T-helper 2 cell (primary cell): ENCODE data around the gene USE1.
"Not testable (repeated sequence)": the region's sequence is repeated elsewhere in the genome, so short reads cannot be mapped to it uniquely, and the experiment has no call there.

Experiments
- DNase-seq, 5 experiments: peaks; one replicate each; pipeline versions ENCODE4 v3.0.0 to v3.0.0-alpha.2; 2012 to 2022
- total RNA-seq, 2 donors: gene quantifications; one replicate each; lab custom pipeline; 2026; lab: John Stamatoyannopoulos, UW

Gene USE1, protein sequence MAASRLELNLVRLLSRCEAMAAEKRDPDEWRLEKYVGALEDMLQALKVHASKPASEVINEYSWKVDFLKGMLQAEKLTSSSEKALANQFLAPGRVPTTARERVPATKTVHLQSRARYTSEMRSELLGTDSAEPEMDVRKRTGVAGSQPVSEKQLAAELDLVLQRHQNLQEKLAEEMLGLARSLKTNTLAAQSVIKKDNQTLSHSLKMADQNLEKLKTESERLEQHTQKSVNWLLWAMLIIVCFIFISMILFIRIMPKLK
- 13.7 to 22.2 reads per million in 2 donors for total RNA-seq

DNA sequence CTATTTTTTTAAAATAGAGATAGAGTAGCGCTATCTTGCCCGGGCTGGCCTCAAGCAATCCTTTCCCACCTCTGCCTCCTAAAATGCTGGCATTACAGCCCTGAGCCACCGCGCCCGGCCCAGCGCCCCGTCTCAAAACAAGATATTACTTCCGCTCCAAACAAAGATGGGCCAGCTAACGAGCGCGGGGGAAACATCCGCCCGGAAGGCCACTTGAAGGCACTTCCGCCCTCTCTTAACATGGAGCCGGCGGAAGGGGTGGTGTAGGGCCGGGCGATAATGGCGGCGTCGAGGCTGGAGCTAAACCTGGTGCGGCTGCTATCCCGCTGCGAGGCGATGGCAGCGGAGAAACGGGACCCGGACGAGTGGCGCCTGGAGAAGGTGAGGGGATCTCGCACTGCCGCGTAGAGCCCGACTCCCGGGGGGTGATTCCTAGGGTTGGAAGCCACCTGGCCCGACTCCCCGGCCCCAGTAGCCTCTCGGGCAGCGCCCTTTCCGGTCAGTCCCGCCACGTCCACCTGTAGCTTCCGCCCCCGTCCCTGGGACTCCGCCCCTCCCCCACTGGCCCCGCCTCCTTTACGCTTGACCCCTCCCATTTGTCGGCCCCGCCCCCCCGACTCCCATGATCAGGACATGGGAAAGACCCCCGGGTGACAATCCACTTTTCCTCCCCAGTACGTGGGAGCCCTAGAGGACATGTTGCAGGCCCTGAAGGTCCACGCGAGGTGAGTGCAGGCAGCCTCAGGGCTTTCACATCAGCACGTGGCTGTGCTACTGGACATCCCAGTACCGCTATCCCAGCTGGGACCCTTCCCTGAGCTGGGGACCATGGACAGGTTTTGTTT lies at the start of gene USE1:
Gene USE1, plus strand, starts transcription at position 231 of the 845 bp plus-strand sequence. Its CDS starts 49 bp downstream, at position 280.
- DNase-seq = peak; percentile 71 to 96 (median 80)

DNA sequence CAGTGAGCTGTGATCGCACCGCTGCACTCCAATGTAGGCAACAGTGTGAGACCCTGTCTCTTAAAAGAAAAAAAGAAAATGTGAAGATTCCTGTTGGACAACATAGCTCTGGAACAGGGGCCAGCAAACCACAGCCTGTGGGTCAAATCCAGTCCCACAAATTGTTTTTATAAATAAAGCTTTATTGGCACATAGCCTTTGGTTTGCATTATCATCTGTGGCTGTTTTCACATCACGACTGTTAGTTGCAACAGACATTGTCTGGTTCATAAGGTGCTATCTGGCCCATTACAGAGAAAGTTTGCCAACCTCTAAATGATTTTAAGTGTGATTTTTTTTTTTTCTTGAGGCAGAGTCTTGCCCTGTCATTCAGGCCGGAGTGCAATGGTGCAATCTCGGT lies 49.4 kb upstream of the USE1 start:
- DNase-seq = no peak

DNA sequence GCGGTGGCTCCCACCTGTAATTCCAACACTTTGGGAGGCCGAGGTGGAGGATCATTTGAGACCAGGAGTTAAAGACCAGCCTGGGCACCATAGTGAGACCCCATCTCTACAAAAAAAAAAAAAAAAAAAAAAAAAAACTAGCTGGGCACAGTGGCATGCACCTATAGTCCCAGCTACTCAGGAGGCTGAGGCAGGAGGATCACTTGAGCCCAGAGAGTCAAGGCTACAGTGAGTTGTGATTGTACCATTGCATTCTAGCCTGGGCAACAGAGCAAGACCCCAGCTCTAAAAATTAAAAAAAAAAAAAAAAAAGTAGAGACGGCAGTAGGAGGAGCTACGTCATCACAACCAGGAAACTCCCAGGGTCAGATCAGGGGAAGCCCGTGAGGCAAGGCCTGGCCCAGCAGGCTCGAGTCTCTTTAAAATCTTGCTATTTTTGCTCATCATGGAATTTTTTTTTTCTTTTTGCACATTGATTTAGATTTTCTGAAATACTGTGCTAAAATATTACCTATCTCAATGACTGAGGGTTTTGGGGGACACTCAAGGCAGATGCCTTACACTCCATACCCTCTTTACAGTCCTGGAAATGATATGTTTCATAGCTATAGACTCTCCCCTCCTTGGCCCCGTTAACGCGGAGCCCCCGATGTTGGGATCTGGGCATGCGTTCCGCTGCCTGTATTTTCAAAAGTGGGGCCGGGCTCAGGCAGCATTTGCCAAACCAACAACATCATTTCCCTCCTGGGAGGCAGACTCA lies 44.4 kb upstream of the USE1 start:
- DNase-seq = peak in 1 of 5 experiments; percentile 34

DNA sequence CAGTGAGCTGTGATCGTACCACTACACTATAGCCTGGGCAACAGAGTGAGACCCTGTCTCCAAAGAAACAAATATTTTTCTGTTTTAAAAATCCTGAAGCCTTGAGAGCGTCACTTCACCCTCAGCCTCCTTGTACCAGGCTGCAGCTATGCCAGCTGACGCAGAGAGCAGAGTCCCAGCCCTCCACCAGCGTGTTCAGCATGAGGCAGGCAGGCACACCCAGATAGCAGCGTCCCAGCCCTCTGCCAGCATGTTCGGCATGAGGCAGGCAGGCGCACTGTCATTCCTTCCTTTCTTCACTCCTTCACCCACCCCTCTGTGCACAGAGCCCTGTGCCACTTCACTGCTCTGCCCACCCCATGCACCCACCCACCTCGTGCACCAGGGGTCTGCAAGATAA lies 43.3 kb upstream of the USE1 start:
- DNase-seq = no peak

DNA sequence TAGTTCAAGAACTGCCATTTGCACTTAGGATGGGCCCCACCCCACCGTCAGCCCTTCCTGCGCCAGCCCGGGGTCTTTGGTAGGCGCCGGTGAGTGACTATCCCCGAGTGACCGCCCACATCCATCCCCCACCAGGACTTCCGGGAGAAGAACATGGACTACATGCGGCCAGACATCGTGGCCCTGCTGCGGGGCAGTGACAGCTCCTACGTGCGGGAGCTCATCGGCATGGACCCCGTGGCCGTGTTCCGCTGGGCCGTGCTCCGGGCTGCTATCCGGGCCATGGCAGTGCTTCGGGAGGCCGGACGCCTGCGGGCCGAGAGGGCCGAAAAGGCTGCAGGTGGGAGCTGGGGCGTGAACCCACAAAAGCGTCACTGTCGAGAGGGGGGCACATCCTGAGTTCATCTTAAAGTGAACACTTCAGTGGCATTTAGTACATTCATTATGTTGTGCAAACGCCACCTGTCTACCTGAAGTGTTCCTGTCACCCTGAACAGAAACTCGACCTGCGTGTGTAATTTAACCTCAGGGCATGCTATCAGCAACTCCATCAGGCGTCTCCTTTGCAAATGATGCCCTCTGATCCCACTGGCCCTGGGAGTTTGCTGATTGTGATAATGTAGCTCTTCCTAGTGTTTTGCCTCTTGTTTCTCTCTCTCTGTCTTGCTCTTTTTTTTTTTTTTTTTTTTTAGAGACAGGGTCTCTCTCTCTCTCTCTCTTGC lies 42.4 kb upstream of the USE1 start:
- peak in 1 of 5 experiments; percentile 11 for DNase-seq

DNA sequence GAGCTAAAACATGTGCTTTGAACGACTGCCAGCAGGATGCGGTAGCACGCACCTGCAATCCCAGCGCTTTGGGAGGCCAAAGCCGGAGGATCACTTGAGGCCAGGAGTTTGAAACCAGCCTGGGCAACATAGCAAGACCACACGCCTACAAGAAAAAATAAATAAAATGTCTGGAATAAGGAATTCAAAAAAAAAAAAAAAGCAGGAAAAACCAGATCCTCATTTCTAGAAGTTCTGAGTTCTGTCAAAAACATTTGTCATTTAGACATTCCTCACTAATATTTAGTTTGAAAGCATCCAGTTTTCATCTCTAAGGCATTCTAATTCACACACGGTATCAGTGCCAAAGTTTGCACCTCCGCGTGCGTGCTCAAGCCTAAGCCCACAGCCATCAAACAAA lies 36.9 kb upstream of the USE1 start:
- no peak for DNase-seq

DNA sequence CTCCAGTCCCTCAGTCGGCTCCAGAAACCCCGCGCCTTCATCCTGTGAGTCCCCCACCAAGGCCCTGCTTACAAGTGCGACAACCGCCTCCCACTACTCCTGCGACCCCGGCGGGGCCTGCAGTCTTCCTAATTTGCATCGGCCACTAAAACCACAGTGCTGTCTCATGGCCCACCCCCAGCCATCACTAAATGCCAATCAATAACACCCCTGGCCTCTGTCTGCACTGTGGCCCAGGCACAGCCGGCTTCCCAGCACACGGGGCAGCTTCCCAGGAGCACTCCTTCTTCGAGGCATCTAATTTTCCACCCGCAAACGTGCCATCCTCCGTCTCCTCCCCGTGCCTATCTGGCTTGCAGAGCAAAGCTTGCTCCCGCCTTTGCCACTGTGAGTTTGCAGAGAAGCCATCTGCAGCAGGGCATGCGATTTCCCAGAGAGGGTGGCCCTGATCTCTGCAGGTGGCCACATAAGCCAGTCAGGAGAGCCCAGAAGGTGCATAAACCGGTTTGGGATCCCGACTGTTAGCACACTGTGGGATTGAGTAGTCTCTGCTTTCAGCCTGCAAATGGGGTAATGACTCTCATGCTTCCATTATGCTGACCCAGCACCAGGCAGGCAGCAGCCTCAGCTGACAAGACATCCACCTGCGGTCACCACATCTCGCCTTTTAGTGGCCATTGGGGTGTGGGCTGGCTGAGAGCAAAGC lies 34.0 kb upstream of the USE1 start:
- DNase-seq = no peak

DNA sequence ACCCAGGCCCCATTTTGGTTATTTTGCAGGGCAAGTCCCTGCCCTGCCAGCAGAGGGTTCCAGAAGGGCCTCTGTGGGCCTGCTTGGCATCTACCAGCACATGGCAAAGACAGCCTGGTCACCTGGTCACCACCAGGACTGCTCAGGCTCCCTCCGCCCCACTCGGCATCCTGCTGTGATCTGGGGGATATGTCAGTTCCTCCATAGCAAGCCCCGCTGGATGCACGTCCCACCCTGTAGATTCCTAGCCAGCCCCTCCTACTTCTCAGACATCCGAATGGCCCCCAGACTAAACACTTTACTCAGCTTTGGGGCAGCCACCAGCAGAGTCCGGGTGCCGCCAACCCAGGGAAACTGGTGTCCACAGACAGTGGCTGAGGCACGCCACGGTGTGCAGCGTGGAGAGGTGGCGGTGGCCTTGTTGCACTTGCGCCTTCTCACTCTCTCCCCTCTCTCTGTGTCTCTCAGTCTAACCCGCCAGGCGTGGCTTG lies 31.8 kb upstream of the USE1 start:
- DNase-seq = peak in 1 of 5 experiments; percentile 38

DNA sequence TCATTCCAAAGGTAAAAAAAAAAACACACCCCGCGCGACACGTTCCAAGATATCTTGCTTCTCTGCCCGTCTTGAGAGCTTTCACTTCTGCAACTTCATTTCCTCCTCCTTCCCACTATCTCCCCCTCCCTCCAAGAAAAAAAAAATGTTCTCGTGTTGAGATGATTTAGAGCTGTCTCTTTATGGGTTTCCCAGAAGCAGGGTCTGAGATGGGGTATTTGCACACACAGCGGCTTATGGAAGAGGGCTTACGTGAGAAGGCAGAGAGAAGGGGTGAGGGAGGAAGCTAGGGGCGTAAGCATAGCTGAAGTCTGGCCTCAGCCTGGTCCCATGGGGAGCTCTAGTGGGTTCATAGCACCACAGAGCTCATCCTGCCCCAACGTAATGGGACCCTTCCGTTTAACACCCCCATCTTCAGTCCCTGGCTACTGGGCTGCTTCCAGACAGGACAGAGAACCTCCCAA lies 31.3 kb upstream of the USE1 start:
- peak in 2 of 5 experiments; percentile 18 to 58 for DNase-seq

DNA sequence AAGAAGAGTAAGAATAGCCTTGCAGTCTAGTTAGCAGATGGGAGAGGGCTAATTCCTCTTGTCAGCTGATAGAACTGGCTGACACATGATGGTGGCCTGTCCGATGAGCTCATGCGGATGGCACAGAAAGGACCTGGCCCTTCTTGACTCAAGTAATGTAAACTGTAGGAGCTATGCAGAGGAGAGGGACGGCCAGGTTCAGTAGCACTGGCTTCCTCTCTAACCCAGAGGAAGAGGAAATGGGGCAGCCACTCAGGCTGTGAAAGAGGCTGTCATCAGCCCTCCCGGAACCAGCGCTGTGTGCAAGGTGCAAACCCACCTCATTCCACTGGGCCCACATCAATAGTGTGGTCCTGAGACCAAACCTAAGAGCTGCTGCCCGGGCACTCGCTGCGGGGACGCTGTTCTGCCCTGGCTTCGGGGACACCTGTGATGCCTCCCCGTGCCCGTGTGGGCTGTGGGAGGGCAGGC lies 30.8 kb upstream of the USE1 start:
- DNase-seq = peak in 2 of 5 experiments; percentile 57 to 80

DNA sequence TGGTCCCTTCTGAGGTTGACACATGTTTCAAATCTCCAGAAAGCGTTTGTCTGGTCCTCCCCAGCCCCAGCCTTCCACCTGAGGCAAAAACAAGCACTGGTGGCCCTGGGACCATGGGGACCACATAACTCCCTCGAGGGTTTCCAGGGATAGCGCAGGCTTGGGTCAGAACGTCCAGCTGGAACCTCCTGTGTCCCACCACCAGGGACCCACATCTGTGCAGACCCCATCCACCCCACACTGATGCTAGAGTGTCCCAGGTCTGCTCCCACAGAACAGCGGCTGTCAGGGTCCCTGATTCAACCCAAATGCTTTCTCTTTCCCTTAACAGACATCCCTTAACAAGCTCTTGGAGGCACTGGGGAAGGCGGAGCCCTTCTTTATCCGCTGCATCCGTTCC lies 29.6 kb upstream of the USE1 start:
- DNase-seq = no peak

DNA sequence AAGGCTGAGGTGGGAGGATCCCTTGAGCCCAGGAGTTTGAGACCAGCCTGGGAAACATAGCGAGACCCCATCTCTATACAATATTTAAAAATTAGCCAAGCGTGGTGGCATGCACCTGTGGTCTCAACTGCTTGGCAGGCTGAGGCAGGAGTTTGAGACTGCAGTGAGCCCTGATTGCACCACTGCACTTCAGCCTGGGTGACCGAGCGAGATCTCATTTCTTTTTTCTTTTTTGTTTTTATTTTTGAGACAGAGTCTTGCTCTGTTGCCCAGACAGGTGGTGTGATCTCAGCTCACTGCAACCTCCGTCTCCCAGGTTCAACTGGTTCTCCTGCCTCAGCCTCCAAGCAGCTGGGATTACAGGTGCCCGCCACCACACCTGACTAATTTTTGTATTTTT lies 23.4 kb upstream of the USE1 start:
- DNase-seq = not testable (repeated sequence)

DNA sequence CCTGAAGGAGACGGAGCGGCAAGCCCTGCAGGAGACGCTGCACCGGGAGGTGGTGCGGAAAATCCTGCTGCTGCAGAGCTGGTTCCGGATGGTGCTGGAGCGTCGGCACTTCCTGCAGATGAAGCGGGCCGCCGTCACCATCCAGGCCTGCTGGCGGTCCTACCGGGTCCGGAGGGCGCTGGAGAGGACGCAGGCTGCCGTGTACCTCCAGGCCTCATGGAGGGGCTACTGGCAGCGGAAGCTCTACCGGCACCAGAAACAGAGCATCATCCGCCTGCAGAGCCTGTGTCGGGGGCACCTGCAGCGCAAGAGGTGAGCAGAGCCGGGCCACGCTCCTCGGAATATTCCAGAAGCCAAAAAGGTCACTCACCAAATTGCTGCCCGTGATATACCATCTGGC lies 22.4 kb upstream of the USE1 start:
- no peak for DNase-seq

DNA sequence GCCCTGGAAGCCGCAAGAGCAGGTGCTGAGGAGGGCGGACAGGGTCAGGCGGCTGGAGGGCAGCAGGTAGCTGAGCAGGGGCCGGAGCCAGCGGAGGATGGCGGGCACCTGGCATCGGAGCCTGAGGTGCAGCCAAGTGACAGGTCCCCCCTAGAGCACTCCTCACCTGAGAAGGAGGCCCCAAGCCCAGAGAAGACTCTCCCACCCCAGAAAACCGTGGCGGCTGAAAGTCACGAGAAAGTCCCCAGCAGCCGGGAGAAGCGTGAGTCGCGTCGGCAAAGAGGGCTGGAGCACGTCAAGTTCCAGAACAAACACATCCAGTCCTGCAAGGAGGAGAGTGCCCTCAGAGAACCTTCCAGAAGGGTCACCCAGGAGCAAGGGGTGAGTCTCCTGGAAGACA lies 20.5 kb upstream of the USE1 start:
- DNase-seq = no peak

DNA sequence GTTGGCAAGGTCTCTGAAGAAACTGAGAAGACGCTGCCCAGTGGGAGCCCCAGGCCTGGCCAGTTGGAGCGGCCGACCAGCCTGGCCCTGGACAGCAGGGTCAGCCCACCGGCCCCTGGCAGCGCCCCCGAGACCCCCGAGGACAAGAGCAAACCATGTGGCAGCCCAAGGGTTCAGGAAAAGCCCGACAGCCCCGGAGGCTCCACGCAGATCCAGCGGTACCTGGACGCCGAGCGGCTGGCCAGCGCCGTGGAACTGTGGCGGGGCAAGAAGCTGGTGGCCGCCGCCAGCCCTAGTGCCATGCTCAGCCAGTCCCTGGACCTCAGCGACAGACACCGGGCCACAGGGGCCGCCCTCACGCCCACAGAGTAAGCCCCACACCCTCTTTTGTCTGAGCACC lies 20.1 kb upstream of the USE1 start:
- DNase-seq = no peak

DNA sequence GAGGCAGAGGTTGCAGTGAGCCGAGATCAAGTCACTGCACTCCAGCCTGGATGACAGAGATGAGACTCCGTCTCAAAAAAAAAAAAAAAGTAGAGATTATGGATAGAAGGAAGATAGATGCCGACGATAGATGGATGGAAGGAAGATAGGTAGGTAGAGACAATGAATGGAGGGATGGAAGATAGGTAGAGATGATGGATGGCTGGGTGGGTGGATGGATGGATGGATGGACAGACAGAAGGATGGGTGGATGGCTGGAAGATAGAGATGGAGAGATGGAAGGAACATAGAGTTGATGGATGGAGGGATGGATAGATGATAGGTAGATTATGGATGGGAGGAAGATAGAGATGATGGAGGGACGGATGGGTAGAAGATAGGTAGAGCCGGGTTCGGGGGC lies 18.5 kb upstream of the USE1 start:
- no peak for DNase-seq

DNA sequence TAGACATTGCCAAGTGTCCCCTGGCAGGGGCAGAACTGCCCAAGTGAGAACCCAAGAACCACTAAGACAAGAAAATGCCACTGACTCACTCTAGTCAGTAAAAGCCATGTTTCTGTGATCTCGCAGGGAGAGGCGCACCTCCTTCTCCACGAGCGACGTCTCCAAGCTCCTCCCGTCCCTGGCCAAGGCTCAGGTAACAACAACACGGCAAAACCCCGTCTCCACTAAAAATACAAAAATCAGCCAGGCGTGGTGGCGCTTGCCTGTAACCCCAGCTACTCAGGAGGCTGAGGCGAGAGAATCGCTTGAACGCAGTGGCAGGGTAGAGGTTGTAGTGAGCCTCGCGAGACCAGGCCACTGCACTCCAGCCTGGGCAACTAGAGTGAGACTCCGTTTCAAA lies 17.5 kb upstream of the USE1 start:
- DNase-seq = no peak

DNA sequence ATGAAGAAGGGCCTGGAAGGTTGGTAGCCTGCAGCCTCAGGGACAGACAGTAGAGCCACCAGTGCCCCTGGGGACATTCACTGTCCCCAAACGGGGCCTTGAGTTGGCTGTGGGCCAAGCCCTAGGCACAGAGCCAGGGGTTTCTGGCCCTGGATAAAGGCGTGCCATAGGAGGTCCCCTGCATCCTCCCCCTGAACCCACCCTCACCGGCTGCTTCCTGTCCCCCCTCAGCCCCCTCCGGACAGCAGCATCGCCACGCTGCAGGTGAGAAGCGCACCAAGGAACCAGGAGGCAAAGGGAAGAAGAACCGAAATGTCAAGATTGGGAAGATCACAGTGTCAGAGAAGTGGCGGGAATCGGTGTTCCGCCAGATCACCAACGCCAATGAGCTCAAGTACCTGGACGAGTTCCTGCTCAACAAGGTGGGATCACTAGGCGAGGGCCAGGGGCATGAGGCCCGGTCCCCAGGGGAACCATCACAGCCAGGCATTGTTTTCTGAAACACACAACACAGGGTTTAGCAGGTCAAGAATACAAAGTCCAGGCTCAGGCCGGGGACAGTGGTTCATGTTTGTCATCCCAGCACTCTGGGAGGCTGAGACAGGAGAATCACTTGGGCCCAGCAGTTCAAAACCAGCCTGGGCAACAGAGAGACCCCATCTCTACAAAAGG lies 14.6 kb upstream of the USE1 start:
- no peak for DNase-seq

DNA sequence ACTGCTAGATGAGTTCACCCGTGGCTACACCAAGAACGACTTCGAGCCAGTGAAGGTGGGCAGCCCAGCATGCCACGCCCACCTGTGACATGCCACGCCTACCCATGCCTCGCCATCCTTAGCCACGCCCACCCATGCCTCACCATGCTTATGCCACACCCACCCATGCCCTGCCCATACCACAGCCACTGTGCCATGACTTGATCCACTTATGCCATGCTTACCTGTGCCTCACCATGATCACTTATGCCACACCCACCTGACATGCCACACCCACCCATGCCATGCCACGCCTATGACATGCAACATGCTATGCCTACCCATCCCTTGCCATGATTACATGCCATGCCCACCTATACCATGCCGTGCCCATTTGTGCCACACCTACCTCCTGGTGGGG lies 12.9 kb upstream of the USE1 start:
- DNase-seq = peak in 1 of 5 experiments; percentile 43

DNA sequence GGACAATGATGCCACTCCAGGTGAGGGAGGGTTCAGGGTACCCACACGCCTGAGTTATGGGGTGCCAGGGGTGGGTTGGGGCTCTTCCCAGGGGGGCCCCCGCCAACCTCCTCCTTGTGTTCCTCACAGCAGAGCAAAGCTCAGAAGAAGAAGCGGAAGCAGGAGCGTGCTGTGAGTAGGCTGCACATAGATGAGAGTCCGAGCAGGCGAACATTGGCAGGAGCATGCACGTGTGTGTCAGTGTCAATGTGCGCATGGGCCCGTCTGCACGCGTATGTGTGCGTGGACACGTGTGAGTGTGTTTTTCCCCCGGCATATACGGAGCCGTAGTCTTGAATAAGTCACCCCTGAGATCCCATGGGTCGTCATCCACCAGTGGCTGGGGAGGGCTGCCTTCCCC lies 12.4 kb upstream of the USE1 start:
- no peak for DNase-seq
